ENCODE measurements around the gene MMP11.

GRCh38 chr22:23784215-23784732 lies 11.6 kb downstream of the MMP11 start:
- TF ChIP-seq, protein P1, sequence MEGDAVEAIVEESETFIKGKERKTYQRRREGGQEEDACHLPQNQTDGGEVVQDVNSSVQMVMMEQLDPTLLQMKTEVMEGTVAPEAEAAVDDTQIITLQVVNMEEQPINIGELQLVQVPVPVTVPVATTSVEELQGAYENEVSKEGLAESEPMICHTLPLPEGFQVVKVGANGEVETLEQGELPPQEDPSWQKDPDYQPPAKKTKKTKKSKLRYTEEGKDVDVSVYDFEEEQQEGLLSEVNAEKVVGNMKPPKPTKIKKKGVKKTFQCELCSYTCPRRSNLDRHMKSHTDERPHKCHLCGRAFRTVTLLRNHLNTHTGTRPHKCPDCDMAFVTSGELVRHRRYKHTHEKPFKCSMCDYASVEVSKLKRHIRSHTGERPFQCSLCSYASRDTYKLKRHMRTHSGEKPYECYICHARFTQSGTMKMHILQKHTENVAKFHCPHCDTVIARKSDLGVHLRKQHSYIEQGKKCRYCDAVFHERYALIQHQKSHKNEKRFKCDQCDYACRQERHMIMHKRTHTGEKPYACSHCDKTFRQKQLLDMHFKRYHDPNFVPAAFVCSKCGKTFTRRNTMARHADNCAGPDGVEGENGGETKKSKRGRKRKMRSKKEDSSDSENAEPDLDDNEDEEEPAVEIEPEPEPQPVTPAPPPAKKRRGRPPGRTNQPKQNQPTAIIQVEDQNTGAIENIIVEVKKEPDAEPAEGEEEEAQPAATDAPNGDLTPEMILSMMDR (conservative IDR thresholded peaks at IDR 0.05; ENCODE audit: low read depth, low read length), result no peak
- TF ChIP-seq USF2 (IDR thresholded peaks at IDR 0.05; ENCODE audit: low read depth, low read length), result no peak
- TF ChIP-seq CEBPB (IDR thresholded peaks at IDR 0.05; ENCODE audit: low read depth, low read length), result no peak
- TF ChIP-seq POLR2A (IDR thresholded peaks at IDR 0.05; ENCODE audit: low read depth, low read length), result no peak
- TF ChIP-seq RAD21 (IDR thresholded peaks at IDR 0.05; ENCODE audit: low read length), result no peak
- no peak for TF ChIP-seq FOS (IDR thresholded peaks at IDR 0.05; ENCODE audit: low read depth, low read length)
- TF ChIP-seq MXI1 (IDR thresholded peaks at IDR 0.05; ENCODE audit: borderline replicate concordance, low read depth, low read length), result no peak
- TF ChIP-seq NFE2L2 (IDR thresholded peaks at IDR 0.05; ENCODE audit: low read depth, low read length), result no peak
- TF ChIP-seq MAZ (IDR thresholded peaks at IDR 0.05; ENCODE audit: borderline replicate concordance, low read depth, low read length), result no peak

Measured in IMR-90 (cell line).